PFSK-1 (cell line): ENCODE measurements around the gene HOXA3.

Experiments used
- FOXP2 ChIP-seq: optimal IDR thresholded peaks from 2 replicates; pipeline ENCODE3; 2011; ENCODE audit warnings: borderline replicate concordance, control low read depth, inconsistent platforms; ENCODE audit not compliant: insufficient read depth; ENCODE audit errors: extremely low read length, extremely low read depth
- POLR2AphosphoS5 ChIP-seq: IDR thresholded peaks from 2 replicates; pipeline ENCODE4 v1.6.1; 2012; ENCODE audit warnings: low read depth, mild to moderate bottlenecking, control low read depth, low read length, moderate library complexity
- REST ChIP-seq, 2 experiments: IDR thresholded peaks; 2 replicates each; pipeline versions ENCODE4 v1.6.1 to v1.8.0; 2011 to 2012; ENCODE audit warnings: low read depth in 2 of 2, low read length in 2 of 2, control low read depth in 1 of 2, inconsistent platforms in 1 of 2, mild to moderate bottlenecking in 1 of 2, moderate library complexity in 1 of 2; ENCODE audit not compliant: insufficient read depth in 1 of 2
- SIN3A ChIP-seq: IDR thresholded peaks from 2 replicates; pipeline ENCODE4 v1.6.1; 2012; ENCODE audit warnings: mild to moderate bottlenecking, low read length, moderate library complexity, borderline replicate concordance; ENCODE audit not compliant: insufficient read depth
- TAF1 ChIP-seq: IDR thresholded peaks from 2 replicates; pipeline ENCODE4 v1.6.1; 2012; ENCODE audit warnings: low read length, control low read depth, borderline replicate concordance; ENCODE audit not compliant: insufficient read depth

GRCh38 chr7:27093184-27093895 lies 59.0 kb downstream of the HOXA3 start:
- TF ChIP-seq POLR2AphosphoS5 (no peak), TAF1 (no peak), SIN3A (no peak), REST (IDR thresholded peaks at IDR 0.05; ENCODE audit: insufficient read depth in 1 of 2, low read depth in 2 of 2, low read length in 2 of 2) (no peak), FOXP2 (no peak)
